T-helper 1 cell treated with Interleukin-12 subunit alpha and Interleukin-12 subunit beta and Interleukin-4 antibody, amounts not matched to agents 30 ng/mL and 1 ng/mL, for 36 hours (primary cell): ENCODE results near the gene HES7. TPM values are rescaled to one million over a fixed set of nuclear protein-coding genes. Genes with fewer than 3 reads are reported as not detected.

ENCODE experiments used
- intact Hi-C: fragments of 100-400 bp; cut with micrococcal nuclease; formaldehyde crosslinking; loops from one replicate; pipeline ENCODE4 v1.15.1; 2024
- total RNA-seq: library from RNA; stranded (reverse); gene quantifications from 2 replicates; pipeline ENCODE4 v1.2.3, GENCODE V29; 2022

HES7 gene
- total RNA-seq, result 0.12 and 1.2 TPM in 2 replicates

GRCh38 chr17:8123695-8124349 is at the start of gene HES7:
HES7 (minus strand) TSS chr17:8124106; CDS start chr17:8124084, 22 bp downstream.
- intact Hi-C loops, result loop anchor here (5.0 to 10.0 kb wide), 2 partner anchors 282 to 621 kb away; partner anchors contain the start of gene CCDC42

- intact Hi-C loops, result loop anchor here (1.0 to 5.0 kb wide), 7 partner anchors 9 to 331 kb away; partner anchors contain the start of gene AURKB
Observed at GRCh38 chr17:8173056-8173870, 49.4 kb upstream of the HES7 start.

DNA sequence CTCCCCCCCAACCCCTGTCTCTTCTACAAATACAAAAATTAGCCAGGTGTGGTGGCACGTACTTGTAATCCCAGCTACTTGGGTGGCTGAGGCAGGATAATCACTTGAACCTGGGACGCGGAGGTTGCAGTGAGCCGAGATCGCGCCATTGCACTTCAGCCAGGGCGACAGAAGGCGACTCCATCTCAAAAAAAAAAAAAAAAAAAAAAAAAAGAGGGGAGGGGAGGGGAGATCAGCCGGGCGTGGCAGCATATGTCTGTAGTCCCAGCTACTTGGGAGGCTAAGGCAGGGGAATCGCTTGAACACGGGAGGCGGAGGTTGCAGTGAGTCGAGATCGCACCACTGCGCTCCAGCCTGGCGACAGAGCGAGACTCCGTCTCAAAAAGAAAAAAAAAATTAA is 46.3 kb upstream of the HES7 start:
- intact Hi-C loops, result loop anchor here (5.0 kb wide), 1 partner anchor 328 kb away; no protein-coding TSS in a partner anchor

DNA sequence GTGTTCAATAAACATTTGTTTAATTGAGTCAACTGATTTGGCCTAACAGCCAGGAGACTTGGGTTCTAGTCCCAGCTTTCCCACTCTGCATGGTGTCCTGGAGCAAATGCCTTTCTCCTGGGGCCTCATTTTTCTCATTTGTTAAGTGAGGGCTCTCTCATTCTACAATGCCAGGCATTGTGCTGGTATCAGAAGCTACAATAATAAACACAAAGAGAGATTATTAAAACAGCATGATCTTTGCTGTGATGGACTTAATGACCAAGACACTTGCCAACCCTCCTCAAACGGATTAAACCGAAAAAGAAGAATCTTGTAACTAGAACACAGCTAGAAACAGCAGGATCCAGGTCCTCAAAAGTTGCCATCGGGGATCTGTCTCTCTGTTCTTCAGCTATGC is 43.6 kb upstream of the HES7 start:
- intact Hi-C loops, result no loop called here

DNA sequence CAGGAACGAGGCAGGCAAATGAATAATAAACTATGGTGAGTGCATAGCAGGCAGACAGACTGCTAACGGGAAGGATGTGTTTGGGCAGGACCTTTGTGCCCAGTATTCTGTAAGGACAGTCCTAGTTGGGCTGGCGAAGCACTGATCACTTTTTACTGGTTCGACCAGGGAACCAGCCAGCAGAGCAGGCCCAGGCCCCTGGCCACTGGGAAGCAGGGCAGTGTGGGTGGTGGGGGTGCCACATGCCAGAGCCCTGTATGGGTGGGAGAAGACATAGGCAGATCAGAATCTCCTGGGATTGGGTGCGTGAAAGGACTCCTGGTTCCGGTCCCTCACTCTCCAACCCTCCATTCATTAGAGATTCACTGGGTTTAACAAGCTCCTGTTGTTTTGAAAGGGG is 42.8 kb upstream of the HES7 start:
- intact Hi-C loops, result no loop called here

GRCh38 chr17:8164815-8165131 is 40.9 kb upstream of the HES7 start:
- intact Hi-C loops, result loop anchor here (1.0 kb wide), 2 partner anchors 8 to 9 kb away; no protein-coding TSS in a partner anchor

DNA sequence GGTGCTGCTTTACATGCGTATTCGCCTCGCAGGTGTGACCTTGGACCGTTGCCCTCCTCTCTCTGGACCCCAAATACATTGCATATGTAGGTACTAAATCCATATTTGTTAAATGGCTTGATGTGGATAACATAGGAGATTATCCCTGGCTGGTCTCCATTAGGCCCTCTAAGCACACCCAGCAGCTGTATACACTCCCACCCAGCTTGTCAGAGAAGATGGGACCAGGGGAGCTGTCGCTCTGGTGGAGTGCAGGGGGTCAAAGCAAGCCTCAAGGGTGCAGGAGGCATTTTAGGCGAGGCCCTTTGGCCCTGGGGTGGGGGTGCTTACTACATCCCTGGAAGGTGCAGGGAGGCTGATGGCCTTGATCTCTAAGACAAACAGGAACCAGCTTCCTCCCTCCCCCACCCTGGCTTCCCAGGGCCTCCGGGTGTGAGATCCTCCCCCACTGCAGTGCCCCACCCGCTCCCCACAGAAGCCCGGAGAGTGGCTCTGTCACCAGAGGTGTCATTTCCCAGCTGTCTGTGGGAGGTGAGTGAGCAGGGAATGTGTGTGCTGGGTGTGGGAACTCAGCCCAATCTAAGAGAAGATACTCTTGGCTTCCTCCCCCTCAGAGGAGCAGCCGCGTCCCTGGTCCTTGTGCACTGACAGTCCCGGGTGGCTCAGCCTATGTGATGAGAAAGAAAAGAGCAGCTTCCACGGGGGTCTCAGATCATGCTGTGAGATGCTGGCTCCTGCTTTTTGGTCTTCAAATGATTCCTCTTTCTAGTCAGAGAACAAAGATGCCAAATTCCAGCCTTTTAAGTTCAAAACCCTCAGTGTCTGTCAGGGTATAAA is 40.3 kb upstream of the HES7 start:
- intact Hi-C loops, result loop anchor here (1.0 kb wide), 2 partner anchors 8 to 9 kb away; no protein-coding TSS in a partner anchor

- intact Hi-C loops, result no loop called here
Observed at GRCh38 chr17:8162997-8163977, 39.4 kb upstream of the HES7 start.

DNA sequence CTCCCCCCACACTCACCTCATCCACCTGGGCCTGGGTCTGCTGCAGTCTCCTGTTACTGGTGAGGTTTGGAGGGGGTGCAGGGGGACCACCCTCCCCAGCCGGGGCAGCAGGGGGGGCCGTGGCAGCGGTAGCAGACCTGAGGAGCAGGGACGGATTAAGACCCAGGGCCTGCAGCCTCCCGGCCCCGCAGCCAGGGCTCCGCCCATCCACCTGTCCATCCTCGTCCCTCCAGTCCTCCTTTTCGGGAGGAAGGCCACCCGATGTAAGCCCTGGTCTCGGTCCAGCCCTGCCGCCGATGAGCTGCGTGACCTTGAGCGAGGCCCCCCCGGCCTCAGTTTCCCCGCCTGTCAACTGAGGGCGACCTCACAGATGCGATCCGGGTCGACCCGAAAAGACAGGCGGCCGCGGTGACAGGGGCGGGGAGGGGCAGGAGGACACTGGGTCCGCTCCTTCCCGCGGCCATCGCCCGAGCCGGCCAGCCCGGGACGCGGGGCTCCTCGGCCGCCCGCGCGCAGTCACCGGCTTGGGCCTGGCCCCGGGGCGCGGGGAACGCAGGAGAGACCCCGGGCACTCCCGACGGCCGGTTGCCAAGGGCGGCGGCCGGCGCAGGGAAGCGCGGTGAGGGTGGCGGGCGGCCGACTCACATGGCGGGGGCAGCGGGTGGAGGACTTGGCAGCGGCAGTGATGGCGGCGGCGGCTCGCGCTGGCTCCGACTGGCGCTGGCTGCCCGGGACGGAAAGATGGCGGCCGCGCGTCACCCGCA is 38.5 kb upstream of the HES7 start, which contains the start of gene VAMP2:
Gene VAMP2, minus strand, starts transcription at position 716 of the 764 bp plus-strand sequence. Its CDS starts 69 bp downstream, at position 647.
- intact Hi-C loops, result no loop called here

- intact Hi-C loops, result no loop called here
Observed at GRCh38 chr17:8161289-8162232, 37.7 kb upstream of the HES7 start.

- intact Hi-C loops, result no loop called here
Observed at GRCh38 chr17:8160741-8161221, 36.9 kb upstream of the HES7 start.

DNA sequence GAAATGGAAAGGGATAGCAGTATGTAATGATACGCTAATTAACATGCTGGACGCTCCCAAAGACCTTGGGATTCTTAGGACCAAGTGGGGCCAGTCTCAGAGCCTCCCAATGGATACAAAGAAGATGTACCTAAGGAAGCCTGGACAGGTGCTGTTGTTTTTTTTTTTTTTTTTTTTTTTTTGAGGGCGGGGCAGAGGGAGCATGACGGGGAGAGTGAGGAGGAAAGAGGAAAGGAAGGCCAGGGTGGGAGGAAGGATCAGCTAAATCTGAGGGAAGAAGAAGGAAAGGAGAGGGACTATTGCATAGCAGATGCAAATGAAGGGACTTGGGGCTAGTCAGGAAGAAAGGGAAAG is 36.3 kb upstream of the HES7 start:
- intact Hi-C loops, result no loop called here

GRCh38 chr17:8159459-8160223 is 35.7 kb upstream of the HES7 start:
- intact Hi-C loops, result loop anchor here (5.0 to 10.0 kb wide), 3 partner anchors 225 to 302 kb away; partner anchors contain the start of genes CYB5D1, NAA38, NDEL1 and RPL26

GRCh38 chr17:8159032-8159400 is 35.1 kb upstream of the HES7 start:
- intact Hi-C loops, result loop anchor here (5.0 to 10.0 kb wide), 3 partner anchors 226 to 302 kb away; partner anchors contain the start of genes CYB5D1, NAA38, NDEL1 and RPL26

DNA sequence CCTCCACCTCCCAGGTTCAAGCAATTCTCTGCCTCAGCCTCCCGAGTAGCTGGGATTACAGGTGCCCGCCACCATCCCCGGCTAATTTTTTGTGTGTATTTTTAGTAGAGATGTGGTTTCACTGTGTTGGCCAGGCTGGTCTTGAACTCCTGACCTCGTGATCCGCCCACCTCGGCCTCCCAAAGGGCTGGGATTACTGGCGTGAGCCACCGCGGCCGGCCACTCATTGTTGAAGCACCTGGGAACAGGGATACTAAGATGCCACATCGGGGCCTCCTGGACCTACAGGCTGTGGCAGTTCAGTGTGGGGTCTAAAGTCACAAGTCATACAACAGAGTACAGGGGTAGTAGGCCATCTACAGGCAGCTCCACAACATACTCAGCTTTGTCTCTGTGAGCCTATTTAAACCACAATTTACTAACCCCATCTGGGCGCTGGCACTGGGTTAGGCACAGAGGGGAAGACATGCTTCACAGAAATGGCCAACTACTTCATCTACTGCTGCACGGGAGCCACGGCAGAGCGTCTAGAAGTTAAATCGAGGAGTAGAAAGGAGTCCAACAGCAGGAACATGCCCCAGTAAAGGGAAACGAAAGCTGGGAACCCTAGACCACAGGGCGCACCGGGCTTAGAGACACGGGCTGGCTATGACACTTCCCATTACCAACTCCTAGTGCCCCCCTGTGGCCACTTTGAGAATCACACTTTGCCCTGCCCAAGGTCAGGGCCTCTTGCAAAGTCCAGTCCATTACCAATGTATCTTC is 34.5 kb upstream of the HES7 start:
- intact Hi-C loops, result loop anchor here (1.0 to 10.0 kb wide), 6 partner anchors 38 to 301 kb away; partner anchors contain the start of genes CYB5D1, NAA38, NDEL1 and RPL26

DNA sequence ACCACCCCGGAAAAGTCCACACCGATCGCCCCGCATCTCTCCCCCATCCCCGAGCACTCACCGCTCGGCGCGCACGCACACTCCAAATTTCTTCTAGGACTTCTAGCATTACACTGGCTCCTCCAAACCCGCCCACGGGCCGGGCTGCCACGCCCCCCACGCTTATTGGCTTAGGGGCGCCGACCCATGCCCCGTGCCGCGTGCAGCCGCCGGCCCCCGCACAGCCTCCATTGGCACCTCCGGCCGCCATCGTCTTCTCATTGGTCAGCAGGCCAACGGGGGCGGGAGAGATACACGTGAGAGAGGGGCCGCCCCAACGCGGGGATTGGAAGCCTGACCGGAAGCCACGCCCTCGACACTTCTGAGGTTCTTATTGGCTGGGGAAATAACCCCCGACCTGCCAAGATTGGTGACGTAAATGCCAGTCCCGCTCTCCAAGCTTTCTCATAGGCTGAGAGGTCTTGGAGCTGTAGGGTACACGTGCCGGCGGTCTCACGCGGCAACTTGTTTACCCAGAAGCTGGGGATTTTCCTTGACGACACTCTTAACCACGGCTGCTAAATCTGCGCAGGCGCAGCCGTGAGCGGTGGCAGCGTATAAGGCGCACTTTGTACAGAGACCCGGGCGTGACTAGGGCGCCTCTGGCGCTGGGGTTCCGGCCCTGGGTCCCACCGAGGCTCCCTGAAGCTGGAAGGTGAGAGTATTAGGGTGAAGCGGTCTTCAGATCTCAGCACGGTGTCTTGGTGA is 32.5 kb upstream of the HES7 start:
- intact Hi-C loops, result loop anchor here (1.0 to 10.0 kb wide), 15 partner anchors 8 to 672 kb away; partner anchors contain the start of genes BORCS6, CYB5D1, KDM6B and NAA38
